ENCODE results near the gene DCLRE1A. TPM values are rescaled to one million over a fixed set of nuclear protein-coding genes. Genes with fewer than 3 reads are reported as not detected.
A peak's percentile ranks its signal among the peaks of the same experiment; 100 is the strongest.

Gene DCLRE1A
- total and polyA plus RNA-seq, 9 of the 15 experiments (the other 6 are each of a cell fraction or from before 2014, with no cell fraction given): 8.5 to 25.5 (median 15.5) TPM

- TF ChIP-seq CREB3 (tag; conservative IDR thresholded peaks at IDR 0.05; ENCODE audit: low read depth) (no peak), GATAD2B (IDR thresholded peaks at IDR 0.05; ENCODE audit: borderline replicate concordance) (no peak), NR0B1 (IDR thresholded peaks at IDR 0.05; ENCODE audit: partially characterized antibody) (no peak), THRA (IDR thresholded peaks at IDR 0.05) (no peak), ATF3 (IDR thresholded peaks at IDR 0.05) (no peak), ATF3 (CRISPR knock-in tag; conservative IDR thresholded peaks at IDR 0.05) (no peak), ZNF639 (CRISPR knock-in tag; conservative IDR thresholded peaks at IDR 0.05 in 1 of 2, IDR thresholded peaks at IDR 0.05 in 1 of 2) (peak in 1 of 2 experiments; percentile 57; a peak in 1 of 4 replicates), ZNF280A (IDR thresholded peaks at IDR 0.05; ENCODE audit: low read depth, partially characterized antibody) (no peak), ATF1 (CRISPR knock-in tag; IDR thresholded peaks at IDR 0.05) (no peak), ATF1 (tag; IDR thresholded peaks at IDR 0.05) (peak; percentile 69; the same call in 1 of the 2 replicates), RBM17 (IDR thresholded peaks at IDR 0.05; ENCODE audit: borderline replicate concordance, low read depth, low read length) (no peak), ARID2 (IDR thresholded peaks at IDR 0.05) (no peak), EWSR1 (IDR thresholded peaks at IDR 0.05; ENCODE audit: borderline replicate concordance, low read depth, partially characterized antibody) (no peak), RBM14 (IDR thresholded peaks at IDR 0.05; ENCODE audit: borderline replicate concordance, insufficient read depth, low read depth, low read length) (no peak), ZNF699 (CRISPR knock-in tag; IDR thresholded peaks at IDR 0.05; ENCODE audit: insufficient replicate concordance) (no peak), IRF2 (CRISPR knock-in tag; IDR thresholded peaks at IDR 0.05) (no peak), OTX1 (CRISPR knock-in tag; IDR thresholded peaks at IDR 0.05) (no peak), PML (IDR thresholded peaks at IDR 0.05; ENCODE audit: low read length) (no peak)
These were observed at the start of gene DCLRE1A, which contains the start of gene NHLRC2 (continued) for GRCh38 chr10:113854013-113854760.
